GM18520 (cell line): ENCODE results near the gene PPP1R14C.
"Not testable (repeated sequence)": the region's sequence is repeated elsewhere in the genome, so short reads cannot be mapped to it uniquely, and the experiment has no call there.

Experiments used
- ATAC-seq: cut with Tn5 transposase; IDR thresholded peaks from one replicate; pipeline ENCODE4 v1.9.1; 2021; ENCODE audit not compliant: unreplicated experiment

Gene PPP1R14C

DNA sequence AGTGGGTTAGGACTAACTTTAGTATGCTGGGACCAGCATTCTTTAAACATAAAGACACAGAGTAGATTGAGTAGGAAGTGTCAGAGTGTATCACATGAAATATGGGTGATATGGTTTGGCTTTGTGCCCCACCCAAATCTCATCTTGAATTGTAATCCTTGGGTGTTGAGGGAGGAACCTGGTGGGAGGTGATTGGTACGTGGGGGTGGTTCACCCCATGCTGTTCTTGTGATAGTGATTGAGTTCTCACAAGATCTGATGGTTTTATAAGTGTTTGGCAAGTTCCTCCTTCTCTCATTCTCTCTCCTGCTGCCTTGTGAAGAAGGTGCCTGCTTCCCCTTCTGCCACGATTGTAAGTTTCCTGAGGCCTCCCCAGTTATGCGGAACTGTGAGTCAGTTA, 5.1 kb upstream of the PPP1R14C start:
- ATAC-seq, result not testable (repeated sequence)

DNA sequence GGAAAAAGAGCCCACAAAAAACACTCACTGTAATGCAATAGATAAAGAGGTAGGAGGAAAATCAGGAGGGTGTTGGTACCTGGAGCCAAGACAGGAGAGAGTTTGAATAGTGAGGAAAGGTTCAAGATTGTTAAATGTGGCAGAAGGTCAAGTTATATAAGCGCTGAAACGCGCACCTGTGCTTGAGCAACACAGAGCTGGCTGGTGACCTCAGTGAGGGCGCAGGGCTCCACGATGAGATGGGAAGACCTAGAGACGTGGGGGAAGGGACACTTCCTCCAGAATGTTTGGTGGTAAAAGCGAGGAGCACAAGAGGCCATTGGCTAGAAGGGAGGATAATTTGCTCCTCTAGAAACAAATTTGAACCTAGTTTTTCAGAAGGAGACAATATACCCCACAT, 4.2 kb upstream of the PPP1R14C start:
- ATAC-seq, result no peak

DNA sequence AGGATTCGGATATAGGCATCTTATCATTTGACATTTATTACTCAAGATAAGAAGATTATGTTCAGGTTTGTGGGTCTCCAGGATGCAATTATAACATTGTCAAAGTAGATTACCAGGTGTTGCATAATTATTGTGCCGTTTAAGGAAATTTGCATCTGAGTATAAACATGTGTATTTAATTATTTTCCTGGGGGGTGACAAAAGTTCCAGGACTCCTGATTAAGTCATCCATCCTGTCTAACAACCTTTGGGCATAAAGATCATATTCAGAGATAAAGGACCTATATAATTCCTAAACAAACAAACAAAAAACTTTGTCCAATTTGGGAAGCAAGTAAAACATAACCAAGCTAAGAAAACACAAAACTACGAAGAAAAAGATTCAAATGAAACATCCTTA, 3.3 kb upstream of the PPP1R14C start:
- ATAC-seq, result no peak

DNA sequence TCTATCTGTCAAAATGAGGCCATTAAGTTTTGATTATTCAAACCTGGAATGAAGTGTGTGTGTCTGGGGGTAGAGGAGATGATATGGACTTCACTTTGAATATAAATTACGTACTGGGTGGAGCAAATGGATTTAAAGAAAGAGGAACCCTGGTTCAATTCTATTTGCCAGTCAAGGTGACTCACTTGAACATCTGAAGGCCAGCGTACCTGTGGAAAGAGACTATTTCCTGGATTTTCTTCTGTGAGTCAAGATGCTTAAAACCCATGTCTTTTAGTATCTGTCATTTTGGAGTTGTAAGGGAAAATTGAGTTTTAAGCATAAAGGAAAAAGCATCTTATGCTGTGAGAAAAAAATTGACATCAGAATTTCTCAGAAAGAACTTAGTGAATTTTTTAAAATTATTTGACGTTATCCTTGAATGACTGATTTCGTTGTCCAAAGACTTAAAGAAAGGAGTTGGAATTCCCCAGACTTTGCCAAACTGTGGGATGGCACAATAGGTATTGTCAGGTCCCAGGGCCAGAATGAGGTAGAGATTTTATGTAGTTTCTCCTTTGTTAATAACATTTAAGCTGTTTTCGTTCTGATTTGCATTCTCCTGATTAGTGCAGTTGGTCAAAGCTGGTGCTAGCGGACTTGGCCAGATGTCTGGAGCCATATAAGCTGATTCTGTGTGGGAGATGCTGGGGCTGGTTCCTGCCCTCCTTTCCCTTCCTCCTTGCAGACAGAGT, 2.4 kb upstream of the PPP1R14C start:
- ATAC-seq, result no peak

DNA sequence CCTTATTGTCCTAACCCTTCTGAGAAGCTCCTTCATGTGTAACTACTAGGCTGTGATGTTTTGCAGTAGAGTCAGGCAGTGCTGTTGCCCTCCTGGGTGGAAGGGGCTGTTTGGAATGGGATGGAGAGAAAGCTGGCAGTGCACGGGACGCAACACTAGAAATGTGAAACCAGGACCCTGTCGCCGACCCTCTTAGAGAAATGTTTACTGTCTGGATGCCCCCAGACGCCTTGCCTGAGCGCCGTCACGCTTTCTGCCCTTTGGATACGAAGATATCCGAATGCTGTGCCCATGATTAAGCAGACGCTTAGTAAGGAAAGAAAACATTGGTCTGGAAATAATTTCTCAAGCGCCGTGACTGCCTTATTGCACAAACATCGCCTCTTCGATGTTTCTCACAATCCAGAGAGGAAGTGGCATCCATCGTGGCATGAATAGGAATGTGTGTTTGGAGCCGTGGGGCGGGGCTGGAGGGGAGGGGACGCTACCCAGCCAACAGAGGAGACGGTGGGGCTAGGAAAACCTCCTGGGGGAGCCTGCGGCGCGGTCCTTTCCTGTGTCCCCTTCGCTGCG, 661 bp upstream of the PPP1R14C start:
- no peak for ATAC-seq

DNA sequence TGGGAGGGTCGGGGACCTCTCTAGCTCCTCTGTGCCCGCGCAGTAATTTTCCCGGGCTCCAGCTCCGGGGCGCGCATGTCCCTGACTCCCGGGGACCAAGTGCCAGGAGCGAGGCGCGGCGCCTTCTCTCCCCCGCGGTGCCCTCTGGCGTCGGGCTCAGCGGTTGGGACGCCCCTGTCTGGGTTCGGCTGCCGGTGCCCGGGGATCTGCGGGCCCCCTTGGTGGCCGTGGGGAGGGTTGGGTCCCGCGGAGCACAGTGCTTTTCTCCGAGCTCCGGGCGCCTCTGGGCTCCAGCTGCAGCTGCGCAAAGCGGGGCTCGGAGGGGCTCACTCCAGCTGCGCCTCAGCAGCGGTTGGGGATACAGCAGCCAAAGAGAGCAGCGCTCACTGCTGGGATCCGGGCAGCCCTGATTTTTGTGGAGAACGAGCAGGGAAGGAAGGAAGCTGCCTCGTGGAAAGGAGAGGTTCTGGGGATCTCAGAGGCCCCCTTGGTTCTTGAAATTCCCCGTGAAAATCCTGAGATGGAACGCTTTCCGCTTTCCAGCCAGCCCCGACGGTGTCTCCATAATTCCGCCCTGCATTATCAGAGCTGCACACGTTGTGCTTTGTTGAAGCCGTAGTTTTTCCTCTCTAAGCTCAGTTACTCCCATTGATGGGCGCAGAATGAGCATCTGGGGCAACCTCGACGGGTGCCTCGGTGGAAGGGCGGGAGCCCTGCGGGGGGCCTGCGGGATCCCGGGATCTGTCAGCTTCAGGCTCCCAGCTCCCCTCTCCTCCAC, 861 bp downstream of the PPP1R14C start:
- no peak for ATAC-seq

DNA sequence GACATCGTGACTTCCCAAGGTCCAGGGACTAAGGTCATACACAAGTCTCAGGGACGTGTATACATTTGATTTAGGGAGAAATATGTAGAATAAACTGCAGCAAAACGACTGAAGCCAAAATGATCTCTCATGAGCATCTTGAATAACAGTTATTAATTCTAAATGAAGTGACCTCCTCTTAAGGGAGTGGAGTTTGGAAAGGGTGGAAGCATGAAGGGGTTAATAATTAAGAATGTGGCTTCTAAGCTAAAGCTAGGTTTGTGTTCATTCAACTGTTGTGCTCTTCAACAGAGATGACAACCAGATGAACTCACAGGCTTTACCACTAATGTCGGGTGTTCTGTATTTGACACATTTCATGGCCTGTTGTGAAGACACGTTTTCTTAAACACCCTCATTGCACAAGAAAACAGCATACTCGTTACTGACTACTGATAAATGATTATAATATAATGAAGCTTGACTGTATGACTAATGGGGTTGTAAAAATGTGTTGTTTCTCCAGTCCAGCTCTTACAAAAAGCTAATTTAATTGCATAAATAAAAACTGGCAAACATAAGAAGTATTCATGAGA, 1.5 kb downstream of the PPP1R14C start:
- no peak for ATAC-seq

DNA sequence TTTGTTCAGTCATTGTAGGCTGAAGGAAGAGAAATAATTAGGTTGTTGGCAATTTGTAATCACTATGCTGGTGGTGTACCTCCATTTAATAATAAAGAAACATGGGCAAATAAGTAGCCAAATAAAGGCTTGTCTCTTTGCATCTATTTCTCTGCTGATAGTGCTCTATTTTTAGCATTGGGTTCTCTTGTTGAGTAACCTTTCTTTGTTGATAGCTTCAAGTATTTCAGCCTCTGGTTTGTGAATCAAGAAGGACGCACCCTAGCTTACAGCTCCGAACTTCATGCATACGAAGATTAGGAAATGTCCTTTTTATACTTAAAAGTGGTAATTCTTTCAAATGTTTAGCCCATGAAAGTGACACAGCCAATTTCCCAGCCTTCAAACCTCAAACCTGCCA, 2.6 kb downstream of the PPP1R14C start:
- ATAC-seq, result no peak

DNA sequence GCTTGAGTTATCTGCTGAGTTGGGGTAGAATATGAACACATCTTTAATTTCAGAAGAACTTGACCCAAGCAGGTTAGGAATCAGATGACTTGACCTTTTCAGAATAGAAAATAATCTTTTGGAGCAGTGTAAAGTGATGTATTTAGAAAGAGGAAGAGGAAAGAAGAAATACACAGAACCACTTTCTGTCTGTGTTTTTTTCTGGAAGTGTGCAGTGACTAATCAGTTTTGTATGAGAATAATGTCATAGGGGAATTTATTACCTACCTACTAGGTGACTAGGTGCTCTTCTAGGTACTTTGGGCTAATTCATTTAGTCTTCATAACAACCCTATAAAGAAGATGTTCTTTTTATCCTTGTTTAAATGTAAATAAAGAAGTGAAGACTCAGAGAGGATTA, 3.0 kb downstream of the PPP1R14C start:
- ATAC-seq, result no peak

DNA sequence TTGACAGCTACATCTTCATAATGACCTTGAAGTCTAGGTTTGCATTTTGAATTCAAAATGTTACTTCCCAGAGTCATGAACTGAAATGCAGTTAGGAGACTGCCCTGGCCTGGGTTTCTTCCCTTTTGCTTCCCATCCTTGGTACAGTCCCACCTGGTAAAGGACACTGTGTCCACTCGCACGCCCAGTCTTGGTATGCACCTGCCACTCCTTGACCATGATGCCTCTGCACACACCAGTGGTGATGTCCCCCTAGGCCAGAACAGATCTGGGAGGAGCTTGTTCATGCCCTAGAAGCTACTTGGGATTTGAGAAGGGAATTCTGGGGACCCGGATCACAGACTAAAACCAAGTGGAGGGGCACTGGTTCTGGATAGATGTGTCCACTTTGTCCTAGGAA, 3.6 kb downstream of the PPP1R14C start:
- ATAC-seq, result no peak

DNA sequence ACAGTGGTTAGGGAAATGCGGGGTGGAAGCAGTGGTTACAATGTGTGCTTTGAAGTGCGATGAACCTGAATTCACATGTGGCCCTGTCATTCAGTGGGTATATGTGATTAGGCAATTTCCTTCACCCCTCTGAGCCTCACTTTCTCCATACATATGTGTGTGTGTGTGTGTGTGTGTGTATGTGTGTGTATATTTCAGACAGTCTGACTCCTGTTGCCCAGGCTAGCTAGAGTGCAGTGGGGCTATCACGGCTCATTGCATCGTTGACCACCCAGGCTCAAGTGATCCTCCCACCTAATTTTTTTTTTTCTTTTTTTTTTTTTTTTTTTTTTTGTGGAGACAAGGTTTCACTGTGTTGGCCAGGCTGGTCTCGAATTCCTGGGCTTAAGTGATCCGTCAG, 6.3 kb downstream of the PPP1R14C start:
- ATAC-seq, result no peak

DNA sequence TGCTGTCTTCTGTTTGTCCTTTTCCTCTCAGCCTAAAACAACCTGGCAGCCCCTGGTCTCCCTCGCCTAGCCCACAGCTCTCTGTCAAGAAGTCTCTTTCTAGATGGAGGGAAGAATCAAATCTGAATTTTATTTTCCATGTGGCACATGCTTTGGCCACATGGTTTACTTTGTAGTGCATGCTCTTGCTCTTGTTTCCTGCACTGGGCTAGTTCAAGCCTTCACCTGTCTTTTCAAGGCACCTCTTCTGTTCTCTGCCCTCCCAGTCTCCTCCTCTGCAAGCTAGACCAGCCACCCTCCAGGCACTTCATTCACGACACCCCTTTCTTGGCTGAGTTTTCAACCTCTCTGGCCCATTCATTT, 7.6 kb downstream of the PPP1R14C start:
- no peak for ATAC-seq

DNA sequence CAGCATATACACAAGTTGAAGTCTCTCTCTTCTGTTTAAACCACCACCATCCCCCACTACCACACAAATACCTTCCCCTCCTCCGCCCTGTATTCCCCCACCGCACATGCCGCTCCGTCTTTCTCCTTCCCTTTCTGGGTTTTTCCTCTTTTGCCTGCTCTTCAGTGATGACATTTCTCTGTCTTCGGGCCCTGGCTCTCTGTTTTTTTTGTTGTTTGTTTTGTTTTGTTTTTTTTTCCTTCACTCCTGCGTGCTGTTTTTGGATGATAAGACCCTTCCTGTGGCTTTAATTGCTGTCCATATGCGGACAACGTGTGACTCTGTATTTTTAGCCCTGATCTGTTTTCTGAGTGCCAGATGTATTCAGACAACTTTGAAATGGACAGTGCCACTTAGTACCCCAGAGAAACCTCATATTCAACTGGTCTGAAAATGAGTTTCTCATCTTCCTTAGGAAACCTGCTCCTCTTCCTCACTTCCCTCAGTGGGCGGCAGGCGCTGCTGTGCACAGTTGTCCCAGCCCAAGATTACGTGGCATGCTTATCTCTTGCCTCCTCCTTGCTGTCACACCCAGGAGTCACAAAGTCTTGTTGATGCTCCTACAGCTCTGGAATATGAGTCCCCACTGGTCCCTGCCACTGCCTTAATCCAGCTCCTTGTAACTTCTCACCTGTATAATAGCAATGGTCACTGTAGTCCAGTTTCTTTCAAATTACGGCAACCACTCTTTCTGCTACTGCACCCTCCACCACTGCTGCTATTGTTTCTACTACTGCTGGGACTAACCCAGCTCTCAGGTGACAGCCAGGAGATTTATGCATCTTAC, 8.2 kb downstream of the PPP1R14C start:
- no peak for ATAC-seq

DNA sequence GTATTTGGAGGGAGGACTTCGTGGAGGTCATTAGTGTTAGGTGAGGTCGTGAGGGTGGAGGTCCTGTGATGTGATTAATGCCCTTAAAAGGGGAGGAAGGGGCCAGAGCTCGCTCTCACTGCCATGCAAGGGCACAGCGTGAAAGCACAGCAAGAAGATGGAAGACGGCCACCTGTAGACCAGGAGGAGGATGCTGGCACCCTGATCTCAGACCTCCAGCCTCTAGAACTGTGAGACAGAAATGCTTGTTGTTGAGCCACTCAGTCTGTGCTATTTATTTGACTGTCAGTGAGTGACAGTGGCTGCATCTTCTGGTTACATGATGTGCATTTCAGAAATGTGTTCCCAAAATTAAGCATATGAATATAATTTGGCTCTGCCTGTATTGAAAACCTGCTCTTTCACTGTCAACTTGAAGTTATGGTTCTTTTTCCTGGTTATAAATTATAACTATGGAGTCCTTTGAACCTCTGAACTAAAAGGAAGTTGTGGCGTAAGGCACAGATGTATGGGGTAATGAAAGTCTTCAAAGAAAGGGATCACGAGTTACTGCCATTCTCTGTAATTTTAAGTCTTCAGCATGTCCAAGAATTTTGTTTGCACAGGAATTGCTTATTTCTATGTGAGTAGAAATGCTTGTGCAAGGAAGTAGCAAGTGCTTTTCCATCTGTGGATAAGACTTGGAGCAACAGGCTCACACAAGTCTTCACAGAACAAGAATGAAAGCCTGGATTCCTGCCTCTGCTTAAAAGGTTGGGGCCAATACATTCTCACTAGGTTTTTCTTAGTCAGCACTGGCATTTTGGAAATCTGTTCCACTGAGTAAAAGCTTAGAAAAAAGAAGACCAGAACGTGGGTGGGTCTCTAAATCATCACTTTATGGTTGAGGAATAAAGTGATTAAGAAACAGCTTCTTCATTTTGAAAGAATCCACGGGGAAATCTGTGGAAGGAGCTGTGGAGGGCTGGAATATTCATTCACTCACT, 10.3 kb downstream of the PPP1R14C start:
- ATAC-seq, result no peak

DNA sequence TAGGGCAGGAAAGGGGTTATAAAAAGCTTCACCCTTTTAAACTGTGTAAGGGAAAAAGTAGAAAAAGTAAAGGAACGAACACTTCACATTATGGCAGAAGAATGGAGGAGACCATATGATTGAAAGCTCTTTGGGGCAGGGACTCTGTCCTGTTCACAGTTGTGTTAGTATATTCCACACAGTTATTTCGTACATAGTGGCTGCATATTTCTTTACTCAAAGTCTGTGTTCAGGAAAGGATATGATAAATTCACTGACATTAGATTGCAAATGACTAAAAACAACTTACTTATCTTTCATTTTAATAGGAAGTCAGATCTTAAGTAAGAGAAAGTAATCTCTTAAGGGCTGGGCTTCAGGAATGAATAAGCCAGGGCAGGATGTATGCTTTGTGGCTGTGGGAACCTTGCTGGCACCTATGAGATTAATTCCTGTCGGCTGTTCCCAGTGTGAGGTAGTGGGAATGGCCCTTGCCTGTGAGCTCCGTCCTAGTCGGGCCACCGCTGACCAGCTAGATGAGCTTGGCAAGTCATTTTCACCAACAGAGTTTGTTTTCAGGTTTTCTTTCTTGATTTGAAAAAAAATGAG, 11.2 kb downstream of the PPP1R14C start:
- no peak for ATAC-seq

DNA sequence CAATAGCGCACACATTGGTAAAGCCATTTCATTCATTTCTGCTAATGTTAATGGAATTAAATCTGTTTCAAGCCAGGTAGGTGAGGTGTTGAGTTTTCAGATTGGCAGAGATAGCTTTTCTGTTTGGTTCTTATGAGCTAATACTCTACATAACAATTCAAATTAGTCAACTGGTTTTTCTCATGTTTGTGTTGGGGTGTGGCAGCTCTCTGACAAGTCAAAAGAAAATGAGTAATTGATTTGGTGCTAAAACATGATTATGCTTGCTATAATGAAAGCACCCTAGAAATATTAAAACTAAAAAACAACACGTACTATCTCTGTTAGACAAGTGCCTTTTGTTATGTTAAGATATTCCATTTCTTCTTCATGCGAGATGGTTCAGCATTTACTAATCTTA, 13.6 kb downstream of the PPP1R14C start:
- ATAC-seq, result no peak

DNA sequence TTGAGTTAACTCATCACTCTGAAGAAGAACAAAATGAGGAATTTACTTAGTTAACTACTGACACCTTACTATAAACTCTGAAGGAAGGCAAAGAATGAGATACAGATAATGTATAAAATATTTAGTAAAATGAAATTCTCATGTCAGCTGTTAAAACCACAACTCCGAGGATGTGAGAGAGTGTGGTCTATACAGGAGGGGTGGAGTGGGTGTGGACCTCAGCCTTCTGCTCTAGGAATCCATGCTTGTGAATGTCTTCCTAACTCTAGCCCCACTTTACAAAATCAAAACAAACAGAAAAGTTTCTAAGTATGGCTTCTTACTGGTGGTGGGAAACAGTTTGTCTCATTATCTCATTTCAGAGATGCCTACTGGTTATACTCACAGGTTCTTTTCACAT, 14.2 kb downstream of the PPP1R14C start:
- no peak for ATAC-seq

DNA sequence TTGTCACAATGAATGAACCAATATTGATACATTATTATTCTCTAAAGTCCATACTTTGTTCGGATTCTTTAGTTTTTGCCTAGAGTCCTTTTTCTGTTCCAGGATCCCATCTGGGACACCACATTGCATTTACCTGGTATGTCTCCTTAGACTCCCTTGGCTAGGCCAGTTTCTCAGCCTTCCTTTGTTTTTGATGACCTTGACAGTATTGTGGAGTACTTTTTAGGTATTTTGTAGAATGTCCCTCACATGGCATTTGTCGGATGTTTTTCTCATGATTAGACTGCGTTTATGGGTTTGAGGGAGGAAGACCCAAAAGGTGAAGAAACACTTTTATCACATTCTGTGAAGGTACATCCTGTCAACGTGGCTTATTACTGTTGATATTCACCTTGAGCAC, 16.9 kb downstream of the PPP1R14C start:
- ATAC-seq, result no peak

DNA sequence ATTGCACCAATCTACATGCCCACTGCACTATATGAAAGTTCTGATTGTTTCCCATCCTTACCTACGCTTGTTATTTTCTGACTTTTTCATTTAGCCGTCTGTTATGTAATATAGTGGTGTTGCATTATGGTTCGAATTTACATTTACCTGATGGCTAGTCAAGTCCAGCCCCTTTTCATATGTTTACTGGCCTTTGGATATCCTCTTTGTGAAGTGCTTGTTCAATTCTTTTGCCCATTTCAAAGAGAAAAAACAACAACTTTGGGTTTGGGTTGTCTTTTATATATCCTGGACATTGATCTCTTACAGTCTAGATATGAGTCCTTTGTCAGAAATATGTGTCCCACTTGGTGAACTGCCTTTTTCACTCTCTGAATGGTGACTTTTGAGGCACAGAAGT, 21.1 kb downstream of the PPP1R14C start:
- no peak for ATAC-seq
